Upper lobe of left lung (tissue), 6 donors: ENCODE measurements around the gene ATP6V0C. TPM values are rescaled to one million over a fixed set of nuclear protein-coding genes. Genes with fewer than 3 reads are reported as not detected.

ENCODE experiments used
- ATAC-seq, 2 donors: fragments of 200-7000 bp; cut with Tn5 transposase; one replicate each; pipeline ENCODE4 v1.9.1; 2022; ENCODE audit warnings: mild to moderate bottlenecking in 2 of 2, moderate library complexity in 2 of 2; ENCODE audit not compliant: low FRiP score in 2 of 2
- DNase-seq, 2 donors: peaks; one replicate each; pipeline ENCODE4 v3.0.0-alpha.2; 2019 to 2020
- H3K27ac ChIP-seq, 4 donors: fragments of 200-600 bp; sonication (generic); one replicate each; pipeline ENCODE4 v1.5.1; 2016 to 2019
- H3K27me3 ChIP-seq, 4 donors: fragments of 200-600 bp; sonication (generic); one replicate each; pipeline ENCODE4 v1.5.1; 2017 to 2019
- H3K36me3 ChIP-seq, 4 donors: fragments of 200-600 bp; sonication (generic); one replicate each; pipeline ENCODE4 v1.5.1; 2016 to 2019
- H3K4me1 ChIP-seq, 4 donors: fragments of 200-600 bp; sonication (generic); one replicate each; pipeline ENCODE4 v1.5.1; 2018 to 2019
- H3K4me3 ChIP-seq, 4 donors: fragments of 200-600 bp; sonication (generic); one replicate each; pipeline ENCODE4 v1.5.1; 2017 to 2019; ENCODE audit warnings: mild to moderate bottlenecking in 2 of 4, moderate library complexity in 1 of 4
- H3K9me3 ChIP-seq, 4 donors: fragments of 200-600 bp; sonication (generic); one replicate each; pipeline ENCODE4 v1.5.1; 2018 to 2019
- CTCF ChIP-seq, 6 experiments: fragments of 450-650 bp in 4 of 6; fragments of 200-600 bp in 2 of 6; sonication (generic) in 2 of 6; IDR thresholded peaks; one replicate each; pipeline ENCODE4 v1.5.1; 2016 to 2019; ENCODE audit warnings: antibody characterized with exemption in 6 of 6
- EP300 ChIP-seq, 4 donors: sonication (generic); formaldehyde crosslinking; IDR thresholded peaks; one replicate each; pipeline ENCODE4 v1.5.1; 2017; ENCODE audit warnings: antibody characterized with exemption in 4 of 4, control low read depth in 2 of 4
- POLR2A ChIP-seq, 4 donors: fragments of 450-650 bp; IDR thresholded peaks; one replicate each; pipeline ENCODE4 v1.5.1; 2016 to 2017; ENCODE audit warnings: antibody characterized with exemption in 4 of 4, mild to moderate bottlenecking in 2 of 4
- POLR2AphosphoS5 ChIP-seq, 2 donors: sonication (generic); formaldehyde crosslinking; IDR thresholded peaks; one replicate each; pipeline ENCODE4 v1.5.1; 2017; ENCODE audit warnings: antibody characterized with exemption in 2 of 2
- WGBS, 2 donors: methylation state at CpG; one replicate each; pipeline ENCODE4 v1.1.5; 2017 to 2018; 5-methylcytosine and 5-hydroxymethylcytosine counted together
- total RNA-seq, 6 donors: library from RNA; depleted of rRNA in 4 of 6; stranded (reverse); fragments of >200 nt in 4 of 6; gene quantifications; one replicate each; pipeline versions ENCODE4 v1.1.0 to v1.2.1, GENCODE V29; 2016 to 2021
- donor health status: DM: no; HTN: no; CAD: no; lungs with moderate emphysema.
- donor health status: DM: no; HTN: yes; CAD: no; lungs with severe emphysema.

The ATP6V0C gene
- total RNA-seq, 6 donors from 2014 or later, result 84.9 to 332 (median 164) TPM

DNA sequence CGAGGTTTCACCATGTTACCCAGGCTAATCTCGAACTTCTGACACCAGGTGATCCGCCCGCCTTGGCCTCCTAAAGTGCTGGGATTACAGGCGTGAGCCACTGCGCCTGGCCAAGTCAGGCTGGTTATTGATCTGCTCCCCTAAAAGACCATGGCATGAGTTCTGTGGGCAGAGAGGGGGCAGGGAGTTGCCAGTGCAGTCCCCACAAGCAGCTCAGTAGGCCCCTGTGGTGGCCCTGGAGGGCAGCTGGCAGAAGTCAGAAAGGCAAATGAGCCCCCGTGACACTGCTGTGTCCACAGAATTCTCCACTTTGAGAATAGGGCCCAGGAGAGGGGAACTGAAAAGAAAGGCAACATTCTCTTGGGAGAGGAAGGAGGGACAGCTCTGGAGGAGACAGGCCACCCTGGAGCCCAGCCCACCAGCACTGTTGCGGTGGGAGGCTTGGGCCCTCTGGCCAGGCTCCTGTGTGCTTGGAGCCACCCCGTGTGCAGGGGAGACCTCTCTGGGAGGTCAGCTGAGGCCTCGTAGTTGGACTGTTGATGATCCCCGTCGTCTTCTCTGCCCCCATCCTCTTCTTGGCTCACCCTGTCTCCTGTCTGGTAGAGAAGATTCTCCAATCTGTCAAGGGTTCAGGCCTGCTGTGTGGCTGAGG, 4.3 kb downstream of the ATP6V0C start:
- ATAC-seq (no peak), DNase-seq (peak in 1 of 2 donors; percentile 45)
- Histone ChIP-seq H3K27ac (peak overlapping the region; percentile 98 to 100 (median 99)), H3K9me3 (no peaks in the 10 kb centered on the region), H3K4me3 (peak overlapping the region in 1 of 4 donors; percentile 73), H3K27me3 (no peaks in the 10 kb centered on the region), H3K4me1 (peaks cover 61 to 76% (median 65%) of the 10 kb centered on the region in 4 donors), H3K36me3 (peaks cover 0 to 19% (median 5%) of the 10 kb centered on the region in 4 donors)
- 76 to 81% methylated on average over 12 of the region's 12 CpGs for WGBS, 2 donors
- no peak for TF ChIP-seq CTCF (IDR thresholded peaks at IDR 0.05)

DNA sequence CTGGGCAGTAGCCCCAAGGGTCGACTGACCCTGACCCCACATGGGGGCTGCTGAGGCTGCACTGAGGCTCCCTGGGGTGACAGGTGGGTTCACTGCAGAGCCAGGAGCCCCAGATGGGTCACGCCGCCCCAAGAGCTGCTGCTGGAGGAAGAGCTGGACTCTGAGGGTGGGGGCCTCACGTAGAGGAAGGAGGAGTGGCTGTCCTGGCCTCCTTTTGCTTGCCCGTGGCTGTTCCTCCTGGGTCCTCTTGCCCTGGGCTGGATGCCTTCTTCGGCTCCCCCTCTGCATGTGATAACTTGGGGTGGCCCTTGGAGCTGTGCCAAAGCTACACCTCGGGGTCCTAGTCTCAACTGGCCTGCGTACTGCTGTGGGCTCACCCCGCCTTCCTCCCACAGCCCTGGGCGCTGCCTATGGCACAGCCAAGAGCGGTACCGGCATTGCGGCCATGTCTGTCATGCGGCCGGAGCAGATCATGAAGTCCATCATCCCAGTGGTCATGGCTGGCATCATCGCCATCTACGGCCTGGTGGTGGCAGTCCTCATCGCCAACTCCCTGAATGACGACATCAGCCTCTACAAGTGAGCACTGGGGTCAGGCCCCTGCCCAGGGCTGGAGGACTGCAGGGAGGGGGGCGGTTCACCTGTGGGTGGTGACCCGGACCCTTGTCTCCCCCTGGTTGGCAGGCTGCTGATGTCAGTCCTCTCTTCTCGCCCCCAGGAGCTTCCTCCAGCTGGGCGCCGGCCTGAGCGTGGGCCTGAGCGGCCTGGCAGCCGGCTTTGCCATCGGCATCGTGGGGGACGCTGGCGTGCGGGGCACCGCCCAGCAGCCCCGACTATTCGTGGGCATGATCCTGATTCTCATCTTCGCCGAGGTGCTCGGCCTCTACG, 5.3 kb downstream of the ATP6V0C start:
- DNase-seq, result peak; percentile 37 to 86

DNA sequence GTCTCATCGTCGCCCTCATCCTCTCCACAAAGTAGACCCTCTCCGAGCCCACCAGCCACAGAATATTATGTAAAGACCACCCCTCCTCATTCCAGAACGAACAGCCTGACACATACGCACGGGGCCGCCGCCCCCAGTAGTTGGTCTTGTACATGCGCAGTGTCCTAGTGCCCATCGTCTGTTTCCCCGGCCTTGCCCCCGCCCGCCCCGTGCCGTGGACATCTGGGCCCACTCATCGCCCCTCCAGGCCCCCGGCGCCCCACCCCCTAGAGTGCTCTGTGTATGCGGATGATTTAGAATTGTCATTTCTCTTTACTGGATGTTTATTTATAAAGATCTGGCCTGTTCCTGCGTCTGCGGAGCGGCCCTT, 5.9 kb downstream of the ATP6V0C start:
- H3K27ac ChIP-seq, result peak overlapping the region; percentile 82 to 99 (median 98)
- TF ChIP-seq CTCF (IDR thresholded peaks at IDR 0.05), result no peak
- DNase-seq, result peak; percentile 26 to 89
- no peaks in the 10 kb centered on the region for H3K9me3 ChIP-seq
- 44 to 74% methylated on average over 19 to 22 of the region's 22 CpGs for WGBS, 2 donors
- no peak for ATAC-seq
- peaks cover 0 to 34% (median 21%) of the 10 kb centered on the region in 4 donors for H3K36me3 ChIP-seq
- no peaks in the 10 kb centered on the region for H3K27me3 ChIP-seq
- H3K4me1 ChIP-seq, result peaks cover 60 to 72% (median 61%) of the 10 kb centered on the region in 4 donors
- peak overlapping the region in 3 of 4 donors; percentile 73 to 91 (median 73) for H3K4me3 ChIP-seq

More for the DNA sequence above, 5.3 kb downstream of the ATP6V0C start:
- Histone ChIP-seq H3K9me3 (no peaks in the 10 kb centered on the region), H3K4me3 (peak overlapping the region in 3 of 4 donors; percentile 73 to 91 (median 73)), H3K36me3 (peaks cover 0 to 28% (median 15%) of the 10 kb centered on the region in 4 donors), H3K27me3 (no peaks in the 10 kb centered on the region), H3K27ac (peak overlapping the region; percentile 98 to 100 (median 99)), H3K4me1 (peaks cover 60 to 73% (median 61%) of the 10 kb centered on the region in 4 donors)
- no peak for ATAC-seq
- 80% methylated on average over 25 to 39 of the region's 39 CpGs for WGBS, 2 donors
- TF ChIP-seq POLR2A (IDR thresholded peaks at IDR 0.05), result no peak
- peak in 1 of 6 experiments; percentile 11 for TF ChIP-seq CTCF (IDR thresholded peaks at IDR 0.05)
- TF ChIP-seq EP300 (IDR thresholded peaks at IDR 0.05), result no peak

- peaks cover 0 to 39% (median 26%) of the 10 kb centered on the region in 4 donors for H3K36me3 ChIP-seq
- peak within 1 kb of the TSS; percentile 82 to 99 (median 98) for H3K27ac ChIP-seq
- no peaks in the 10 kb centered on the region for H3K9me3 ChIP-seq
- TF ChIP-seq CTCF (IDR thresholded peaks at IDR 0.05), result no peak
- TF ChIP-seq POLR2AphosphoS5 (IDR thresholded peaks at IDR 0.05), result peak; percentile 78 to 89
- TF ChIP-seq POLR2A (IDR thresholded peaks at IDR 0.05), result peak in 1 of 4 donors; percentile 76
- peak in 1 of 4 donors; percentile 83 for TF ChIP-seq EP300 (IDR thresholded peaks at IDR 0.05)
- peak within 1 kb of the TSS; percentile 61 to 91 (median 73) for H3K4me3 ChIP-seq
- peak; percentile 54 to 85 for ATAC-seq
- H3K27me3 ChIP-seq, result no peaks in the 10 kb centered on the region
- DNase-seq, result peak; percentile 92 to 99
- WGBS, 2 donors, result 0 to 2% methylated on average over 9 to 33 of the region's 83 CpGs
- peaks cover 56 to 67% (median 57%) of the 10 kb centered on the region in 4 donors for H3K4me1 ChIP-seq
These were observed 6.5 kb downstream of the ATP6V0C start, which contains the start of gene AMDHD2 for GRCh38 chr16:2520097-2520783. Gene AMDHD2, plus strand, starts transcription at chr16:2520371. Its CDS starts 88 bp downstream, at chr16:2520459.
